ENCODE data around the gene GPATCH1.

Gene GPATCH1

GRCh38 chr19:33130433-33130832 is 49.5 kb downstream of the GPATCH1 start:
- TF ChIP-seq, protein P1, sequence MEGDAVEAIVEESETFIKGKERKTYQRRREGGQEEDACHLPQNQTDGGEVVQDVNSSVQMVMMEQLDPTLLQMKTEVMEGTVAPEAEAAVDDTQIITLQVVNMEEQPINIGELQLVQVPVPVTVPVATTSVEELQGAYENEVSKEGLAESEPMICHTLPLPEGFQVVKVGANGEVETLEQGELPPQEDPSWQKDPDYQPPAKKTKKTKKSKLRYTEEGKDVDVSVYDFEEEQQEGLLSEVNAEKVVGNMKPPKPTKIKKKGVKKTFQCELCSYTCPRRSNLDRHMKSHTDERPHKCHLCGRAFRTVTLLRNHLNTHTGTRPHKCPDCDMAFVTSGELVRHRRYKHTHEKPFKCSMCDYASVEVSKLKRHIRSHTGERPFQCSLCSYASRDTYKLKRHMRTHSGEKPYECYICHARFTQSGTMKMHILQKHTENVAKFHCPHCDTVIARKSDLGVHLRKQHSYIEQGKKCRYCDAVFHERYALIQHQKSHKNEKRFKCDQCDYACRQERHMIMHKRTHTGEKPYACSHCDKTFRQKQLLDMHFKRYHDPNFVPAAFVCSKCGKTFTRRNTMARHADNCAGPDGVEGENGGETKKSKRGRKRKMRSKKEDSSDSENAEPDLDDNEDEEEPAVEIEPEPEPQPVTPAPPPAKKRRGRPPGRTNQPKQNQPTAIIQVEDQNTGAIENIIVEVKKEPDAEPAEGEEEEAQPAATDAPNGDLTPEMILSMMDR (conservative IDR thresholded peaks at IDR 0.05; ENCODE audit: control insufficient read depth, insufficient read depth, low read depth, low read length): no peak
- no peak overlapping the region for H3K4me3 ChIP-seq (ENCODE audit: control insufficient read depth, low read depth, low read length)
- DNase-seq (ENCODE audit: low read depth): no peak

DNA sequence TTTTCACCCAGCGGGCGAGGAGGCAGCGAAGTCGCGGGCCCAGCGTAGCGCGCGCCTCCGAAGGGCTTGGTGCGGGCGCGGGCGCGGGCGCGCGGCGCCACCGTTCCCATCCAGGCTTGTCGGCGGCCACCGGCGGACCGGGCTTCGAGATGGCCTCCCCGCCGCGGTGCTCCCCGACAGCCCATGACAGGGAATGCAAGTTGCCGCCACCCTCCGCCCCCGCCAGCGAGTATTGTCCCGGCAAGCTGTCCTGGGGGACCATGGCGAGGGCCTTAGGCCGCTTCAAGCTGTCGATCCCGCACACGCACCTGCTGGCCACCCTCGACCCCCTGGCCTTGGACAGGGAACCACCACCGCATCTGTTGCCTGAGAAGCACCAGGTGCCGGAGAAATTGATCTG is 51.0 kb downstream of the GPATCH1 start, which contains the start of gene WDR88:
TSS of gene WDR88 (plus strand) at position 94 of the 400 bp plus-strand sequence. CDS start at position 150, 56 bp downstream.
- no peak within 1 kb of the TSS for H3K4me3 ChIP-seq (ENCODE audit: control insufficient read depth, low read depth, low read length)
- DNase-seq (ENCODE audit: low read depth): no peak

DNA sequence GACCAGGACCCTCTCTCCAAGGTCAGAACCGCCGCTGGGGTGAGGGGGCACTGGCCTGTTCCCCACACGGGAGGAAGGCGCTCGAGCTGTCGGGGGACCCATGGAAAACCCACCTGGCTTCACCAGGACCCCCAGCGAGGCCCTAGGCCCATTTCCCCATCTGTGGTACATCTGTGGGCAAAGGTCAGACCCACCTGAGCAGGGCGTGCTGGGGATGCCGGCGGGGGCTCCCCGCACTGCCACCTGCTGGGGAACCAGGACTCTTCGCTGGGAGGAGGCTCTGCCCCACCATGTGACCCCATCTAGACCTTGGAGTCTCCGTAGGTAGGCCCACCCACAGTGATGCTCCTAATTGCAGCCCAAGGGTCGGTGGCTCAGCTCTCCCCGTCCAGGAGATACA is 51.4 kb downstream of the GPATCH1 start:
- H3K4me3 ChIP-seq (ENCODE audit: control insufficient read depth, low read depth, low read length): no peak overlapping the region
- TF ChIP-seq, protein P1 (conservative IDR thresholded peaks at IDR 0.05; ENCODE audit: control insufficient read depth, insufficient read depth, low read depth, low read length): peak; percentile 4
- DNase-seq (ENCODE audit: low read depth): no peak

More for the DNA sequence above, 51.0 kb downstream of the GPATCH1 start, which contains the start of gene WDR88:
- TF ChIP-seq, protein P1 (conservative IDR thresholded peaks at IDR 0.05; ENCODE audit: control insufficient read depth, insufficient read depth, low read depth, low read length): no peak

- no peak overlapping the region for H3K4me3 ChIP-seq (ENCODE audit: control insufficient read depth, low read depth, low read length)
- DNase-seq (ENCODE audit: low read depth): peak; percentile 36
- TF ChIP-seq, protein P1 (conservative IDR thresholded peaks at IDR 0.05; ENCODE audit: control insufficient read depth, insufficient read depth, low read depth, low read length): no peak
Observed at GRCh38 chr19:33133438-33134031, 52.6 kb downstream of the GPATCH1 start.

DNA sequence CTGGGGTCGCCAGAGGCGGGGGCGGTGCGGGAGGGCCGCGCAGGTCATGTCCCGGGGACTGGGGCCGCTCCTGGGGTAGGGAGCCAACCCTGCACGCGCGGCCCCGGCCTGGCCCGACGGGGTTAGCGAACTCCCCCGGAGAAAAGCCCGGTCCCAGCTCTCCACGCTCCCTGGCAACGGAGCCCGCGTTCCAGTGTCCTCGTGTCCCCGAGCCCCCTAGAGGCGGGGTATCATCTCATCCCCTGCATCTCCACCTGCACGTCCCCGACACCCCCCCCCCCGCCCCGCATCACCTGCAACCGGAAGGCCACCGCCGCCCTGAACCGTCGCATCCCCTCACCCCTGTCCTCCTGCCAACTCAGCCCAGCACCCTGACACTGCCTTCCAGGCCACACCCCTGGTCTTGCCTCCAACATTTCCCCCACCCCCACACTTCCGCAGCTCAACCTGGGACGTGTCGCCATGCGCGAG is 53.6 kb downstream of the GPATCH1 start:
- DNase-seq (ENCODE audit: low read depth): no peak
- H3K4me3 ChIP-seq (ENCODE audit: control insufficient read depth, low read depth, low read length): no peak overlapping the region
- TF ChIP-seq, protein P1 (conservative IDR thresholded peaks at IDR 0.05; ENCODE audit: control insufficient read depth, insufficient read depth, low read depth, low read length): no peak

GRCh38 chr19:33139165-33139564 is 58.2 kb downstream of the GPATCH1 start:
- DNase-seq (ENCODE audit: low read depth): no peak

More at GRCh38 chr19:33139165-33139564, 58.2 kb downstream of the GPATCH1 start:
- TF ChIP-seq, protein P1 (conservative IDR thresholded peaks at IDR 0.05; ENCODE audit: control insufficient read depth, insufficient read depth, low read depth, low read length): no peak
- no peak overlapping the region for H3K4me3 ChIP-seq (ENCODE audit: control insufficient read depth, low read depth, low read length)

All from fibroblast of mammary gland (primary cell).